Smooth muscle cell (in vitro differentiated cells): ENCODE data around the gene KLHL22. TPM values are rescaled to one million over a fixed set of nuclear protein-coding genes. Genes with fewer than 3 reads are reported as not detected.

Source experiments
- DNase-seq: peaks from one replicate; lab custom pipeline; 2025; ENCODE audit not compliant: unreplicated experiment; lab: John Stamatoyannopoulos, UW
- H2AFZ ChIP-seq: fragments of 200-600 bp; sonication (generic); 2 replicates; pipeline ENCODE4 v1.6.0; 2016; ENCODE audit warnings: antibody characterized with exemption, low read depth, mild to moderate bottlenecking
- H3F3A ChIP-seq: fragments of 200-600 bp; sonication (generic); 2 replicates; pipeline ENCODE4 v1.6.0; 2017; ENCODE audit warnings: antibody characterized with exemption, low read depth
- H3K27ac ChIP-seq: fragments of 200-600 bp; sonication (generic); 2 replicates; pipeline ENCODE4 v1.5.1; 2016; ENCODE audit warnings: low read depth, mild to moderate bottlenecking
- H3K27me3 ChIP-seq: fragments of 200-600 bp; sonication (generic); 2 replicates; pipeline ENCODE4 v1.6.1; 2016; ENCODE audit warnings: low read depth, mild to moderate bottlenecking
- H3K36me3 ChIP-seq: fragments of 200-600 bp; sonication (generic); 2 replicates; pipeline ENCODE4 v1.5.1; 2016; ENCODE audit warnings: low read depth
- H3K4me1 ChIP-seq: fragments of 200-600 bp; sonication (generic); 2 replicates; pipeline ENCODE4 v1.5.1; 2016; ENCODE audit warnings: low read depth
- H3K4me2 ChIP-seq: fragments of 200-600 bp; sonication (generic); 2 replicates; pipeline ENCODE4 v1.6.0; 2016; ENCODE audit warnings: mild to moderate bottlenecking
- H3K4me3 ChIP-seq: fragments of 200-600 bp; sonication (generic); 2 replicates; pipeline ENCODE4 v1.5.1; 2016; ENCODE audit warnings: mild to moderate bottlenecking
- H3K79me2 ChIP-seq: fragments of 200-600 bp; sonication (generic); 2 replicates; pipeline ENCODE4 v1.6.0; 2016; ENCODE audit warnings: low read depth, mild to moderate bottlenecking
- H3K9ac ChIP-seq: fragments of 200-600 bp; sonication (generic); 2 replicates; pipeline ENCODE4 v1.6.0; 2016; ENCODE audit warnings: low read depth
- H3K9me3 ChIP-seq: fragments of 200-600 bp; sonication (generic); replicated peaks from 2 replicates; pipeline ENCODE4 v1.5.1; 2016; ENCODE audit warnings: low read depth
- H4K20me1 ChIP-seq: fragments of 200-600 bp; sonication (generic); 2 replicates; pipeline ENCODE4 v1.6.0; 2016; ENCODE audit warnings: low read depth
- CTCF ChIP-seq: fragments of 200-600 bp; sonication (generic); IDR thresholded peaks from 2 replicates; pipeline ENCODE4 v1.5.1; 2017; ENCODE audit warnings: borderline replicate concordance, mild to moderate bottlenecking, antibody characterized with exemption; ENCODE audit not compliant: insufficient read depth, poor library complexity, severe bottlenecking
- WGBS: methylation state at CpG from one replicate; pipeline ENCODE4 v1.1.7; 2016; ENCODE audit warnings: low lambda C conversion rate; 5-methylcytosine and 5-hydroxymethylcytosine counted together
- polyA plus RNA-seq: library from polyadenylated mRNA; unstranded; fragments of >200 nt; fragmentation: Nextera tagmentation; extraction: Ambion mirVana; gene quantifications from 2 replicates; pipeline ENCODE4 v1.2.1, GENCODE V29; 2016
- total RNA-seq: library from RNA; depleted of rRNA; stranded (reverse); fragments of >200 nt; gene quantifications from 2 replicates; pipeline ENCODE4 v1.2.3, GENCODE V29; 2014

KLHL22 gene
- total and polyA plus RNA-seq, 2 experiments from 2014 or later = 17.1 to 27.3 TPM

- H3K79me2 ChIP-seq = peaks cover 43% of the 10 kb centered on the region
- no peaks in the 10 kb centered on the region for H3K27me3 ChIP-seq
- no peaks in the 10 kb centered on the region for H3K9me3 ChIP-seq
- H3K4me2 ChIP-seq = peak overlapping the region; percentile 94
- TF ChIP-seq CTCF = peak; percentile 76
- H3F3A ChIP-seq = no peaks in the 10 kb centered on the region
- peak overlapping the region; percentile 75 for H3K4me3 ChIP-seq
- H3K4me1 ChIP-seq = peaks cover 10% of the 10 kb centered on the region
- H3K9ac ChIP-seq = peak overlapping the region; percentile 86
- H4K20me1 ChIP-seq = peaks cover 41% of the 10 kb centered on the region
- no peaks in the 10 kb centered on the region for H3K36me3 ChIP-seq
- WGBS = under 1% methylated on average over 32 of the region's 54 CpGs
- peak; percentile 82 for DNase-seq
- peak overlapping the region; percentile 91 for H2AFZ ChIP-seq
- peak overlapping the region; percentile 66 for H3K27ac ChIP-seq
These were observed 476 bp upstream of the KLHL22 start for GRCh38 chr22:20495861-20496681.

- Histone ChIP-seq H3K4me2 (no peak overlapping the region), H3K27me3 (no peaks in the 10 kb centered on the region), H3K36me3 (no peaks in the 10 kb centered on the region), H3K9me3 (no peaks in the 10 kb centered on the region), H4K20me1 (peaks cover 82% of the 10 kb centered on the region), H3K4me3 (no peak overlapping the region), H3K9ac (no peak overlapping the region), H3F3A (no peaks in the 10 kb centered on the region), H3K79me2 (peaks cover 68% of the 10 kb centered on the region), H2AFZ (no peak overlapping the region), H3K27ac (no peak overlapping the region), H3K4me1 (peaks cover 6% of the 10 kb centered on the region)
- WGBS = 93% methylated on average over 2 of the region's 2 CpGs
- no peak for DNase-seq
- no peak for TF ChIP-seq CTCF
These were observed 4.2 kb downstream of the KLHL22 start for GRCh38 chr22:20491346-20491745.

GRCh38 chr22:20490941-20491307, 4.7 kb downstream of the KLHL22 start:
- H3K36me3 ChIP-seq = no peaks in the 10 kb centered on the region
- no peak for TF ChIP-seq CTCF
- no peak overlapping the region for H3K27ac ChIP-seq
- DNase-seq = no peak
- H3K4me1 ChIP-seq = peaks cover 6% of the 10 kb centered on the region
- H3K4me2 ChIP-seq = no peak overlapping the region
- H2AFZ ChIP-seq = no peak overlapping the region
- peaks cover 86% of the 10 kb centered on the region for H4K20me1 ChIP-seq
- no peak overlapping the region for H3K4me3 ChIP-seq
- H3F3A ChIP-seq = no peaks in the 10 kb centered on the region
- H3K9me3 ChIP-seq = no peaks in the 10 kb centered on the region
- H3K27me3 ChIP-seq = no peaks in the 10 kb centered on the region
- H3K79me2 ChIP-seq = peaks cover 68% of the 10 kb centered on the region
- no peak overlapping the region for H3K9ac ChIP-seq
- whole genome bisulfite sequencing = 98% methylated on average over 1 of the region's 1 CpG
